ENCODE data around the gene KCNH2.

KCNH2 gene

DNA sequence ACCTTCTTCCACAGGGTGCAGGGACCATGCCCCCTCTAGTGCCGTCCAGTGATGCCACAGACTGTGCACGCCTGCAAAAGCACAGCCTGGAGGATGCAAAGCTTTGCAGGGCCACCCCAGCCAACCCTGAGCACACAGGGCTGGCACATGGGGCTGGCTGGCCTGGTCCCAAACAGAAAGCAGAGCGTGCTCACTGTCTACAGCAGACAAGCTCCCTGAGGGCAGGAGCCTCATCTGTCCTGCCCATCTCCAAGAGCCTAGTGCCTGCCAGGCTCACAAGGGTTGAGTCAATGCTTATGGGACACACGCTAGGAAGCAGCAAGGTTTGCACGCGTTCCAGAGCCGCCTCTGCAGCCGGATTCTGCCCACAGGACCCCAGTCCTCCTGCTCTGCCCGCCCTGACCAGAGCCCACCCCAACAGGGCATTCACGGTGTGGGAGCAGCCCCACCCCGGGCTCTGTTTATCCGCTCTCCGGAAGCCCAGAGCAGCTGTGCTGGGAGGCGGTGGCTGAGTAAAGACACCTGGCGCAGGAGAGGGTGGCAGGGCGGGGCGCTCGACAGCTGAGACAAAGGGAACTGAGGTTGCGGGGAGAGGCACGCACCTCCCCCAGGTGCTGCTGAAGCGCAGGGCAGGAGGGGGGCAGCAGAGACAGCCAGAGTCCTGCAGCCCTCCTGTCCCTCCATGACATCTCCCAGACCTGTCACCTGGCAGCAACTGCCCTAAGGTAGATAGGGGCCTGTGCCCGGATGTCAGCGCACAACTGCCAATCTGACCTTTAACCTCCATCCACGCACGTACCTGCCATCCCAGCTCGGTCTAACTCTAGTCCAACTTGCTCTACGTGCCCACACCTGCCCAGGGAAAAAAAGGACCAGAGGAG lies 4.3 kb downstream of the KCNH2 start:
- DNase-seq, result peak; percentile 40 to 48

DNA sequence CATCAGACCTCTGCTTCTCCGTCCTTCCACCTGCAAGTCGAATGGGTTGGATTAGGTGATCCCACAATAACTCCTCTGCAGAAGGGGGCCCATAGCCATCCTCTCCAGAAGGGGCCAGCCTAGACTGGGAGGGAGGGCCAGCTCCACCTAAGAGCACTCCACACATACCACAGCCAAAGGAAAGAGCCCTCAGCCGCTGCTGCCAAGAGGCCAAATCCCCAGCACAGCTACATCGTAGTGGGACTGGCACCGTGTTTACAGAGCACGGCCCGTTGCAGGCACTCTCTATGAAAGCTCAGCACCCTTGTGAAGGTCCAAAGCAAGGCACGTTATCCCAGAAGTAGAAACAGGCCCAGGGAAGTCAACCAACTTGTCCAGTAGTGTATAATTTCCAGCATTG lies 5.4 kb downstream of the KCNH2 start:
- DNase-seq, result no peak

DNA sequence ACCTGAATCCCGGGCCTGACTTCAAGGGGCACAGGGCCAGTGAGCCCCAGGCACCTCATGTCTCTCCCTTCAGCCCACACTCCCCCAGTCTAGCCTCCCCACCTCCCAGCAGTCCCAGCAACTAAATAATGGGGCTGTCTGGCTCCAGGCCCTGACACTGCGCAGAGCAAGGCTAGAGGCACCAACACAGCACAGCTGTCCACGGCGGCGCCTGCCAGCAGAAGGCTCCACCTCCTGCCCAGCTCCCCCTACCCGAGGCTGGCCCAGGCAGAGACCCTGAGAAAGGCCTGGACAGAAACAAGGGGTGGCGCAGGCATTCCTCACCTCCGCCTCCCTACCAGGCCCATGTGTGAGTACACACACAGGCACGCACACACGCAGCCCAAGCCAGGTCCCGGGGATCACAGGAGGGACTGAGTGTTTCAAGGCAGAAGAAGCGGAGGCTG lies 6.1 kb downstream of the KCNH2 start:
- DNase-seq, result no peak

GRCh38 chr7:150971242-150972022 lies 6.7 kb downstream of the KCNH2 start:
- no peak for DNase-seq

- no peak for DNase-seq
These were observed 7.7 kb downstream of the KCNH2 start for GRCh38 chr7:150970424-150970823.

DNA sequence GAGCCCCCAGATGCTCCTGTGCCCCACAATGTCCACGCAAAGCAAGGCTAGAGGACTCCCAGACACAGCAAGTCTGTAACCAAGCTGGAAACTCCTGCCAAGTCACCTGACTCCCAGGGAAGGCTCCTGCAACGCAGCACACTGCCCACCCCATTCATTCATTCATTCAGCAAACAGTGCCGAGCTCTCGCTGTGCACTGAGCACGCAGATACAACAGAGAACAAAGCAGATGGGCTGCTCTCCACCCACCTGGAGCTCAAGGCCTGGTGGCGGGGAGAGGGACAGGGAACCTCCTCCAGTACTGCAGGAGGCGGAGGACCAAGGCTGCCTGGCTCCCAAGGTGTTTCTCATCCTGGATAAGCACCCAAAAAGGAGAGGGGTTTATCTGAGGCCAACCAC lies 8.6 kb downstream of the KCNH2 start:
- DNase-seq, result no peak

GRCh38 chr7:150968734-150969372 lies 9.3 kb downstream of the KCNH2 start:
- DNase-seq, result no peak

GRCh38 chr7:150968056-150968733 lies 9.9 kb downstream of the KCNH2 start:
- DNase-seq, result no peak

DNA sequence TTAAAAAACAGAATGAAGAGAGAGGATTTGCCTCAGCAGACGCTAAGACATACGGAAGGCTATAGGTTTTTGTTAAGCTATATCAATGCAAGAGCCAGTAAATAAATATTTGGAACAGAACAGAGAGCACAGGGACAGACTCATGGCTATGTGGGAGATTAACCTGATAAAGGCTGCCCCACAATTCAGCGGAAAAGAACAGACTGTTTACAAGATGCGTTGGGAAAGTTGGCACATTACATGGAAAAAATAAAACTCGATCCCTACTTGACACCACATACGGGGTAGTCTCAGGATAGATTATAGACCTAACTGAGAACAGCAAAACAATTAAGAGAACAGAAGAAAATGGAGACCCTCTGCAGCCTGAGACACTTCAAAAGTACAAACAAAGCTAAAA lies 10.8 kb downstream of the KCNH2 start:
- no peak for DNase-seq

DNA sequence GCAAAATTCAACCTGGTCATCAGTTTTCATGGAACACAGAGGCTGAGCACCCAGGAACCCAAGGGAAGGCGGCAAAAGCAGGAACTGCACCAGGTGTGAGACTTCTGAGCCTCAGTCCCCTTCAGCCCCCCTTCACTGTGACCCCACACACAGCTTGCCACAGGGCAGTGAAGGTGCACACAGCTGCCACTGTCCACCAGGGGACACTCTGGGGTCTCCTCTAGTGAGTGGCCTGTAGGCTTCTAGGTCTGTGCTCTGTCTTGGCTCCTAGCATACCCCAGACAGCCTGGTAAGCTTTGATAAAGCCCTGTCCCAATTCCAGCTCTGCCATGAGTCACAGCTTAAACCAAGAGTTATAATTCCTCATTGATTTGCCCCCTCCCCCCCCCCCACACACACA lies 12.1 kb downstream of the KCNH2 start:
- no peak for DNase-seq

DNA sequence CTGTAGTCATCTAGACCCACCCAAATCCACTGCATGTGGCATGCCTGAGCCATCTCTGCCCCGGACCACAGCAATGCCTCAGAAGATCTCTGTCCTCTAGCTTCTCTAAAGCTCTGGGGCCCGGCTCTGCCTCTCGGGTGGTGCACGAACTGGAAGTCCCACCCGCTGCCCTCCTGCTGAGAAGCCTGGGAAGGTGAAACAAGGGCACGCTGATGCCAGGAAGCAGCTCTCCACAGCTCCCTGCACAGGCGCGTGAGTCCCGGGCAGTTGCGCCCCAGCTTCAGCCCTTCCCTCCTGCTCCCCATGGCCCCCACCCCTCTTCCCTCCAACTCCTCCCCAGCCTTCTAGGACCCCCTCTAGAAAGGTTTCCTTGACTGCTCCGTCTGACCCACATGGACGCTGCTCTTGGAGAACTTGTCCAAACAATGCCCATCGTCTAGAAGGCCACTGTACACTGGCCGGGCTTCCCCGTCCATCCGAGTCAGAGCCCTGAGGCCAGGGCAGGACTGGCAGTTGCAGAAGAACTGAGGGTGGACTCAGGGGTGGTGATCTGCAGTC lies 12.8 kb downstream of the KCNH2 start:
- no peak for DNase-seq

DNA sequence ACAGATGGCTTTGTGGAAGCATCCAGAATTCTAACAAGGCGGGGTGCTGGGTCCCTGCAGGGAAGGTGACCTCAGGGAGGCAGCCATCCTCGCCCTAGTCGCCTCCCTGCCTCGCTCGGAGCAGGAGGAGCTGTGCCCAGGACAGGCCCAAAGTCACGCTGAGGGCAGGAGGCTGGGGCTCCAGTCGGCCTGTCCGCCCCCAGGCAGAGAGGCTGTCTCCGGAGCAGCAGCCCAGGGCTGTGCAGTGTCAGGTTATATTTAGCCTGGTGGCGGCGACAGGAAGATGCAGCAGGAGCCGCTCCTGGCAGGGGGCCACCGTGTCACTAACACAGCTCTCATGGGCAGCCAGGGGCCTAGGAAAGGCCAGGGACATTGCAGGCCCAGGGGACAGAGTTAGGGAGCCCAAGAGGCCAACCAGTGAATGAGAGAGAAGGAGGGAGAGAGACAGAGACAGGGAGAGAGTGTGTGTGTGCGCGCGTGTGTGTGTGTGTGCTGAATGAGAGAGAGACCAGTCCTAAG lies 13.5 kb downstream of the KCNH2 start:
- no peak for DNase-seq

GRCh38 chr7:150963707-150964559 lies 14.2 kb downstream of the KCNH2 start:
- DNase-seq, result no peak

DNA sequence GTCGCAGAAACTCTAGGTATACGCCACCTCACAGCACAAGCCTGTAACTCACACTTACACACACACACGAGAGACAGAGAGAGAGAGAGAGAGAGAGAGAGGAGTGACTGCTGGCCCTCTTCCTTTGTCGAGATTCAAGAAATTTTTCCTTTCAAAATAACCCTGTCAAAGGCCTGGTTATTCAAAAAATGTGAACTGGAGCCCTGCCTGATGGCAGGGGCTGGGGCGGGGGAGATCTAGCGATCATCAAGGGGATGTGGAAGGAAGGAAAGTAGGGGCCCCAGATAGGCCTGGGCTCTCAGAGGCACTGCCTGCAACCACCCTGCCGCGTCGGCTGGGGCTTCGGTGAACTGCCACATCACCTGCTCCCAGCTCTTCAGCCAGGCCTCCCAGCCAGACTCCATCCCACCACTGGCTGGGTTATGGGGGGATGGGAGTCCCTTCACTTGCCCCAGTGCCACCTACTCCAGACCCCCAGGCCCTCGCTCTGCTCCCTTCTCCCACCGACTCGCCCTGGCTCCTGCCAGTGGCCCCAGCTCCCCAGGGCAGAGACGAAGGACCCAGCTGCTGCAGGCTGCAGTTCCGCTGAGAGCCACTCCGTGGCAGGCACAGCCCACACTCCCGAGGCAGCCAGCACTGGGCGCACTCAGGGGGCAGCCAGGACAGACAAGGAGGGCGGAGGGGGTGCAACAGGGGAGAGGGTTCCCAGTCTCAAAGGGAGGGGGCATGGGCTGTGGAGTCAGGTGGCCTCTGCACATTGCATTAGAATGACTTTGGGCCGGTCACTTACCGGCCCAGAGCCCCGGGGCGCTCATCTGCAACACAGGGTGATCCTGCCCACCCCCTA lies 15.3 kb downstream of the KCNH2 start:
- peak; percentile 58 to 66 for DNase-seq

DNA sequence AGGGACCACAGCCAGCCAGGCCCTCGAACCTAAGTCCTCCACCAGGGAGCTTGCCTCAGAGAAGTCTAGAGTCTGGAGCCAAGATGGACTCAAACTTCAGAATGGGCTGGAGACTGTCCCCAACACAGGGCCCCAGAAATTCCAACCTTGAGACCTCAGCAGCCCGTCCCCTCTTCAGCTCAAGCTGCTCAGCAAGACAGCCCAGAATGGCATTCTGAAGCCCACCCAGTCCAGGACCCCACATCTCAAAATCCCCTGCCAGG lies 15.9 kb downstream of the KCNH2 start:
- no peak for DNase-seq

DNA sequence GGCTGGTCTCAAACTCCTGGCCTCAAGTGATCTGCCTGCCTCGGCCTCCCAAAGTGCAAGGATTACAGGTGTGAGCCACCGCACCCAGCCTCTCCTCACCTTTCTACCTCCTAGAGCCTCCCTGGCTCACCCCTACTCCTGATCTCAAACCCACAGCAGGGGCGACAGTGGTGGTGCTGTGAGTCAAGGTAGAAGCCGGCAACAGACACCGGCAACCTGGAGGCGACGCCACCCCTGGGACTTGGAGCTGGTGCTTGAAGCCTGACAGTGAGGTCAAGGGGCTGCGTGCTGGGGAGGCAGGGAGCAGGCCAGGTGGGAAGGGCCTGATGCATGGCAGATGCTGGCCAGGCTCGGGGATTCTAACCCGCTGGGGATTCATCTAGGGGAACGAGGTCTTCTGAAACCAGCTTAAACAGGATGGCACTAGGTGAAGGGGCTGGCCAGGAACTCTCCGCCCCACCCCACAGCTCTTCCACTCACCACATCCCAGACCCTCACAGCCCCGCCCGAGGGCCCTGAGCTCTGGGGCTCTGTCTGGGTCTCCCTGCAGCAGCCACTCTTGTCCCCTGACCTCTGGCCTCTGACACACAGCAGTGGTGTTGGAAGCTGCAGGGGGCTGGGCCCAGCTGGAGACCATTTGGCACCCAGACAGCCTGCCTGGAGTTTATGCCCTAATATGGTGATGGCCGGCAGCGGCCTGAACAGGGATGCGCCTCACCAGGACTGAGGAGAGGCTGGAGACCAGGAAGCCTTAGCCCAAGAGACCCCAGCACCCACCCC lies 16.4 kb downstream of the KCNH2 start:
- no peak for DNase-seq

- no peak for DNase-seq
These were observed 18.1 kb downstream of the KCNH2 start for GRCh38 chr7:150959739-150960734.

DNA sequence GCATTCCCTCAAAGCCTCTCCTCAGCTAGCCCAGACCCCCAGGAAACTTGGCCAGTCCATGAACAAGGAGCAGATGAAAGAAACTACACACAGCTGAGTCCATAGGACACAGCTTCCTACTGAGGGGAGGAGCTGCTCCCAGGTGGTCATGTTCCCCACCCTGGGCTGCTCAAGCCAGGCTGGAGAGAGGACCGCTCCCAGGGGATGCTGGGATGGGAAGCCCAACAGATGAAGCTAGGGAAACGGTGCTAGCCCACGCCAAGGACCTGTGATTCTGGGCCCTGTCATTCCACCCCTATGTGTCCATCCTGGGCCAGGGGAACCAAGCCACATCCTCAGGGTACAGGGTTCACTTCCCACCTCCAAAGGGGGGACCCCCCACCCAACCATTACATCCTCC lies 19.0 kb downstream of the KCNH2 start:
- no peak for DNase-seq

- no peak for DNase-seq
These were observed 19.5 kb downstream of the KCNH2 start for GRCh38 chr7:150958597-150958996.
